ES-I3 (cell line): ENCODE results near the gene C16orf95.
"Not testable (repeated sequence)": the region's sequence is repeated elsewhere in the genome, so short reads cannot be mapped to it uniquely, and the experiment has no call there.

ENCODE experiments used
- H3K36me3 ChIP-seq: 2 replicates; pipeline ENCODE4 v1.6.1; 2013; ENCODE audit warnings: mild to moderate bottlenecking, low read length, control low read depth, moderate library complexity; ENCODE audit not compliant: insufficient read depth
- H3K4me1 ChIP-seq: 2 replicates; pipeline ENCODE4 v1.6.1; 2013; ENCODE audit warnings: mild to moderate bottlenecking, control low read depth, low read length; ENCODE audit not compliant: insufficient read depth
- H3K9ac ChIP-seq: 2 replicates; pipeline ENCODE4 v1.6.1; 2013; ENCODE audit warnings: low read depth, mild to moderate bottlenecking, low read length, moderate library complexity
- H3K9me3 ChIP-seq: 2 replicates; pipeline ENCODE4 v1.6.1; 2013; ENCODE audit warnings: mild to moderate bottlenecking, low read length, moderate library complexity; ENCODE audit not compliant: control insufficient read depth, insufficient read depth

The C16orf95 gene

GRCh38 chr16:87316923-87317749, at the start of gene C16orf95:
C16orf95 (minus strand) TSS chr16:87317392; CDS start chr16:87317242, 150 bp downstream.
- Histone ChIP-seq H3K9me3 (no peaks in the 10 kb centered on the region), H3K4me1 (peaks cover 7% of the 10 kb centered on the region; the same call in 1 of the 2 replicates), H3K9ac (peak within 1 kb of the TSS; percentile 92), H3K36me3 (no peaks in the 10 kb centered on the region)

- H3K9me3 ChIP-seq: no peaks in the 10 kb centered on the region
- H3K36me3 ChIP-seq: 0 out of 2 replicates have a peak, but pooled peaks cover under 1% of the 10 kb centered on the region
- H3K9ac ChIP-seq: no peak overlapping the region
- H3K4me1 ChIP-seq: 0 out of 2 replicates have a peak, but pooled peaks cover 3% of the 10 kb centered on the region
Measured at GRCh38 chr16:87366930-87367329, 49.7 kb upstream of the C16orf95 start.

- Histone ChIP-seq H3K9ac (no peak overlapping the region), H3K9me3 (no peaks in the 10 kb centered on the region), H3K36me3 (0 out of 2 replicates have a peak, but pooled peaks cover 7% of the 10 kb centered on the region), H3K4me1 (0 out of 2 replicates have a peak, but pooled peaks cover 3% of the 10 kb centered on the region)
Measured at GRCh38 chr16:87366288-87366687, 49.1 kb upstream of the C16orf95 start.

GRCh38 chr16:87365021-87365713, 48.0 kb upstream of the C16orf95 start:
- Histone ChIP-seq H3K9me3 (no peaks in the 10 kb centered on the region), H3K4me1 (0 out of 2 replicates have a peak, but pooled peaks cover 3% of the 10 kb centered on the region), H3K36me3 (0 out of 2 replicates have a peak, but pooled peaks cover 7% of the 10 kb centered on the region), H3K9ac (no peak overlapping the region)

- Histone ChIP-seq H3K36me3 (0 out of 2 replicates have a peak, but pooled peaks cover 7% of the 10 kb centered on the region), H3K4me1 (no peaks in the 10 kb centered on the region), H3K9me3 (no peaks in the 10 kb centered on the region), H3K9ac (no peak overlapping the region)
Measured at GRCh38 chr16:87363771-87364455, 46.7 kb upstream of the C16orf95 start.

GRCh38 chr16:87362828-87363559, 45.8 kb upstream of the C16orf95 start:
- not testable (repeated sequence) for H3K4me1 ChIP-seq, H3K9ac ChIP-seq, H3K36me3 ChIP-seq, H3K9me3 ChIP-seq

- Histone ChIP-seq H3K4me1 (no peaks in the 10 kb centered on the region), H3K9ac (no peak overlapping the region), H3K36me3 (0 out of 2 replicates have a peak, but pooled peaks cover 7% of the 10 kb centered on the region), H3K9me3 (no peaks in the 10 kb centered on the region)
Measured at GRCh38 chr16:87361916-87362619, 44.9 kb upstream of the C16orf95 start.

GRCh38 chr16:87360862-87361610, 43.8 kb upstream of the C16orf95 start:
- no peak overlapping the region for H3K9ac ChIP-seq
- H3K36me3 ChIP-seq: 0 out of 2 replicates have a peak, but pooled peaks cover 7% of the 10 kb centered on the region
- H3K4me1 ChIP-seq: no peaks in the 10 kb centered on the region
- no peaks in the 10 kb centered on the region for H3K9me3 ChIP-seq

- no peaks in the 10 kb centered on the region for H3K4me1 ChIP-seq
- H3K9ac ChIP-seq: no peak overlapping the region
- no peaks in the 10 kb centered on the region for H3K9me3 ChIP-seq
- H3K36me3 ChIP-seq: 0 out of 2 replicates have a peak, but pooled peaks cover 7% of the 10 kb centered on the region
Measured at GRCh38 chr16:87359121-87359520, 41.9 kb upstream of the C16orf95 start.

GRCh38 chr16:87358696-87359095, 41.5 kb upstream of the C16orf95 start:
- Histone ChIP-seq H3K4me1 (no peaks in the 10 kb centered on the region), H3K9me3 (no peaks in the 10 kb centered on the region), H3K9ac (no peak overlapping the region), H3K36me3 (0 out of 2 replicates have a peak, but pooled peaks cover 7% of the 10 kb centered on the region)

- Histone ChIP-seq H3K4me1 (no peaks in the 10 kb centered on the region), H3K9ac (no peak overlapping the region), H3K36me3 (0 out of 2 replicates have a peak, but pooled peaks cover 7% of the 10 kb centered on the region), H3K9me3 (no peaks in the 10 kb centered on the region)
Measured at GRCh38 chr16:87358250-87358649, 41.1 kb upstream of the C16orf95 start.

GRCh38 chr16:87356491-87356853, 39.3 kb upstream of the C16orf95 start:
- Histone ChIP-seq H3K36me3 (0 out of 2 replicates have a peak, but pooled peaks cover 2% of the 10 kb centered on the region), H3K9me3 (no peaks in the 10 kb centered on the region), H3K4me1 (no peaks in the 10 kb centered on the region), H3K9ac (no peak overlapping the region)

- Histone ChIP-seq H3K36me3 (no peaks in the 10 kb centered on the region; the same call in 1 of the 2 replicates), H3K9ac (no peak overlapping the region), H3K9me3 (no peaks in the 10 kb centered on the region), H3K4me1 (no peaks in the 10 kb centered on the region)
Measured at GRCh38 chr16:87353613-87354012, 36.4 kb upstream of the C16orf95 start.
